Mesenchymal stem cell (in vitro differentiated cells and primary cell): ENCODE results near the gene TSPEAR.

ENCODE experiments used
- DNase-seq: peaks from one replicate; pipeline ENCODE4 v3.0.0-alpha.2; 2013
- H2AFZ ChIP-seq: one replicate; pipeline ENCODE4 v1.6.1; 2013; ENCODE audit warnings: low read depth, mild to moderate bottlenecking, control low read depth, inconsistent platforms, low read length, moderate library complexity
- H2AK5ac ChIP-seq: 2 replicates; pipeline ENCODE4 v1.6.1; 2013; ENCODE audit warnings: low read length, moderate library complexity, mild to moderate bottlenecking, inconsistent platforms; ENCODE audit not compliant: severe bottlenecking
- H2BK120ac ChIP-seq: one replicate; pipeline ENCODE4 v1.6.1; 2013; ENCODE audit warnings: low read depth, mild to moderate bottlenecking, inconsistent platforms, low read length, moderate library complexity
- H2BK12ac ChIP-seq, 2 experiments: one replicate each; pipeline ENCODE4 v1.6.1; 2013; ENCODE audit warnings: inconsistent platforms in 2 of 2, low read length in 2 of 2, mild to moderate bottlenecking in 2 of 2, moderate library complexity in 2 of 2, control low read depth in 1 of 2
- H2BK15ac ChIP-seq: one replicate; pipeline ENCODE4 v1.6.1; 2013; ENCODE audit warnings: mild to moderate bottlenecking, low read depth, inconsistent platforms; ENCODE audit not compliant: poor library complexity, severe bottlenecking
- H2BK5ac ChIP-seq: 2 replicates; pipeline ENCODE4 v1.6.1; 2013; ENCODE audit warnings: low read depth, mild to moderate bottlenecking, low read length, control low read depth, inconsistent platforms; ENCODE audit not compliant: poor library complexity, severe bottlenecking
- H3K14ac ChIP-seq, 2 experiments: one replicate each; pipeline ENCODE4 v1.6.1; 2013; ENCODE audit warnings: inconsistent platforms in 2 of 2, low read length in 2 of 2, control low read depth in 1 of 2, mild to moderate bottlenecking in 1 of 2, moderate library complexity in 1 of 2
- H3K18ac ChIP-seq, 2 experiments: one replicate each; pipeline ENCODE4 v1.6.1; 2013; ENCODE audit warnings: inconsistent platforms in 2 of 2, low read length in 2 of 2, control low read depth in 1 of 2, low read depth in 1 of 2, mild to moderate bottlenecking in 1 of 2
- H3K23ac ChIP-seq, 2 experiments: one replicate each; pipeline ENCODE4 v1.6.1; 2013; ENCODE audit warnings: inconsistent platforms in 2 of 2, low read length in 2 of 2, mild to moderate bottlenecking in 2 of 2, moderate library complexity in 2 of 2, control low read depth in 1 of 2
- H3K27ac ChIP-seq: 2 replicates; pipeline ENCODE4 v1.5.1; 2013; ENCODE audit warnings: mild to moderate bottlenecking, moderate library complexity, low read length, control low read depth, inconsistent platforms; ENCODE audit not compliant: poor library complexity, severe bottlenecking
- H3K27me3 ChIP-seq, 2 experiments: 2 replicates each; pipeline versions ENCODE4 v1.6.1 to v1.7.0; 2013; ENCODE audit warnings: low read length in 2 of 2, mild to moderate bottlenecking in 2 of 2, moderate library complexity in 2 of 2, control low read depth in 1 of 2, inconsistent platforms in 1 of 2; ENCODE audit not compliant: control insufficient read depth in 1 of 2, insufficient read depth in 1 of 2
- H3K36me3 ChIP-seq, 2 experiments: 2 replicates each; pipeline versions ENCODE4 v1.6.1 to v1.7.0; 2013; ENCODE audit warnings: low read length in 2 of 2, control low read depth in 1 of 2, inconsistent platforms in 1 of 2, low read depth in 1 of 2, mild to moderate bottlenecking in 1 of 2; ENCODE audit not compliant: insufficient read depth in 2 of 2, control insufficient read depth in 1 of 2
- H3K4ac ChIP-seq, 2 experiments: one replicate each; pipeline ENCODE4 v1.6.1; 2013; ENCODE audit warnings: inconsistent platforms in 2 of 2, low read length in 2 of 2, mild to moderate bottlenecking in 2 of 2, moderate library complexity in 2 of 2, control low read depth in 1 of 2, low read depth in 1 of 2
- H3K4me1 ChIP-seq: 2 replicates; pipeline ENCODE4 v1.6.1; 2013; ENCODE audit warnings: low read depth, low read length, control low read depth; ENCODE audit not compliant: control insufficient read depth, insufficient read depth
- H3K4me2 ChIP-seq: 2 replicates; pipeline ENCODE4 v1.6.1; 2013; ENCODE audit warnings: low read length, mild to moderate bottlenecking, inconsistent platforms; ENCODE audit not compliant: poor library complexity, severe bottlenecking
- H3K4me3 ChIP-seq, 2 experiments: 2 replicates each; pipeline versions ENCODE4 v1.5.1 to v1.7.0; 2013; ENCODE audit warnings: low read length in 2 of 2, mild to moderate bottlenecking in 2 of 2, control low read depth in 1 of 2, low read depth in 1 of 2; ENCODE audit not compliant: insufficient read depth in 1 of 2
- H3K79me1 ChIP-seq: replicated peaks from 2 replicates; pipeline ENCODE4 v1.6.1; 2013; ENCODE audit warnings: mild to moderate bottlenecking, control low read depth, low read length, inconsistent platforms; ENCODE audit not compliant: poor library complexity, severe bottlenecking
- H3K9ac ChIP-seq: 2 replicates; pipeline ENCODE4 v1.7.0; 2013; ENCODE audit warnings: mild to moderate bottlenecking, low read length, moderate library complexity
- H3K9me3 ChIP-seq: 2 replicates; pipeline ENCODE4 v1.7.0; 2013; ENCODE audit warnings: mild to moderate bottlenecking, low read length; ENCODE audit not compliant: control insufficient read depth
- H4K8ac ChIP-seq: one replicate; pipeline ENCODE4 v1.6.1; 2013; ENCODE audit warnings: inconsistent platforms, mild to moderate bottlenecking, low read length, moderate library complexity
- H4K91ac ChIP-seq: one replicate; pipeline ENCODE4 v1.6.1; 2013; ENCODE audit warnings: mild to moderate bottlenecking, low read length, inconsistent platforms
- WGBS: methylation state at CpG from one replicate; pipeline ENCODE4 v1.1.7; 2013; ENCODE audit warnings: mixed read lengths; 5-methylcytosine and 5-hydroxymethylcytosine counted together

TSPEAR gene

DNA sequence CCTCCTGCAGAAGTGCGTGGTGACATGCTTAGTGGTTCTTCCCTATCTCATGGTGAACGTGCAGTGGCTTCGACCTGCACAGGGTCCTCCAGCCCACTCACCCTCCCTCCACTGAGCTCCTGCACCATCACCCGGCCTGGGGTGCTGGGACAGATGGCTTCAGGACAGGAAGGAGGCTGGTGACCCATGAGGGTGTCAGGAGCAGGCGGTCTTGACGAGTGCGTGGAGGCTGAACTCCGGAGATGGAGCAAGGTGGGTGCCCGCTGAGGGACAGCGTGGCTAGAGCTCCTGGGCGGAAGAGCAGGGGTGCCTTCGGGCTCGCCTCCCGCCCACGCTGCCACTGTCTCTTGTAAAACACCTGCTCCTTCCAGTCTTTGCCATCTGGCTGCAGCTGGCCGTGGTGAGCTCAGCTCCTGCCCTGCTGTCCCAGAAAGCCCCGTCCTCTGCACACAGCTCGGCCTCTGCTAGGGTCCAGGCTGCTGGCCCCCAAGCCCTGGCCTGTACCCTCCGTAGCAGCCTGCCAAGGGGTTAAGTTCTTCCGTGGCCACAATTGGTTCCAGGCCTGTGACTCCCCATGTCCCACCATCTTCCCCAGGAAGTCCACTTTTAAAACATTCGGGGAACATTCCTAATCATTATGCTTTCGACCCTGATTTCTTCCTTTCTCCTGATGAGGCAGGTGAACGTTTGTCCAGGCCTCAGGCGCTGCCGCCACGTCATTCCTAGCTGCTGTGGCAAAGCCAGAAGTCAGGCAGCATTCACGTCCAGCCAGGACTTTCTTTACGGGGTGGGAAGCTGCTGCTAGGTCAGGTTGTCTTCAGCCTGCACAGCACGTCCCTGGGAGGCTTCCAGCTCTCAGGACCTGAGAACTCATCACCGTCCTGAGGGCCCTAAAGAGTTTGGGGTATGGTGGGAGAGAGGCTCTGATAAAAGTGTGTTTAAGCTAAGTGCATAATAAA lies 179.5 kb downstream of the TSPEAR start:
- H3K4me3 ChIP-seq, result no peak overlapping the region
- H4K8ac ChIP-seq, result no peak overlapping the region
- no peaks in the 10 kb centered on the region for H3K9me3 ChIP-seq
- no peak overlapping the region for H2AFZ ChIP-seq
- H3K9ac ChIP-seq, result no peak overlapping the region
- H2AK5ac ChIP-seq, result no peak overlapping the region
- no peak overlapping the region for H3K23ac ChIP-seq
- H2BK120ac ChIP-seq, result no peak overlapping the region
- H3K4ac ChIP-seq, result no peak overlapping the region
- no peak overlapping the region for H2BK15ac ChIP-seq
- H3K79me1 ChIP-seq, result no peaks in the 10 kb centered on the region
- no peak overlapping the region for H2BK12ac ChIP-seq
- DNase-seq, result no peak
- H3K4me1 ChIP-seq, result no peaks in the 10 kb centered on the region
- H3K36me3 ChIP-seq, result no peaks in the 10 kb centered on the region
- no peak overlapping the region for H3K4me2 ChIP-seq
- no peak overlapping the region for H4K91ac ChIP-seq
- H3K18ac ChIP-seq, result no peak overlapping the region
- 86% methylated on average over 29 of the region's 30 CpGs for WGBS
- H2BK5ac ChIP-seq, result no peak overlapping the region
- no peak overlapping the region for H3K27ac ChIP-seq
- H3K14ac ChIP-seq, result no peak overlapping the region
- peaks cover 0 to 8% of the 10 kb centered on the region in 2 experiments for H3K27me3 ChIP-seq

DNA sequence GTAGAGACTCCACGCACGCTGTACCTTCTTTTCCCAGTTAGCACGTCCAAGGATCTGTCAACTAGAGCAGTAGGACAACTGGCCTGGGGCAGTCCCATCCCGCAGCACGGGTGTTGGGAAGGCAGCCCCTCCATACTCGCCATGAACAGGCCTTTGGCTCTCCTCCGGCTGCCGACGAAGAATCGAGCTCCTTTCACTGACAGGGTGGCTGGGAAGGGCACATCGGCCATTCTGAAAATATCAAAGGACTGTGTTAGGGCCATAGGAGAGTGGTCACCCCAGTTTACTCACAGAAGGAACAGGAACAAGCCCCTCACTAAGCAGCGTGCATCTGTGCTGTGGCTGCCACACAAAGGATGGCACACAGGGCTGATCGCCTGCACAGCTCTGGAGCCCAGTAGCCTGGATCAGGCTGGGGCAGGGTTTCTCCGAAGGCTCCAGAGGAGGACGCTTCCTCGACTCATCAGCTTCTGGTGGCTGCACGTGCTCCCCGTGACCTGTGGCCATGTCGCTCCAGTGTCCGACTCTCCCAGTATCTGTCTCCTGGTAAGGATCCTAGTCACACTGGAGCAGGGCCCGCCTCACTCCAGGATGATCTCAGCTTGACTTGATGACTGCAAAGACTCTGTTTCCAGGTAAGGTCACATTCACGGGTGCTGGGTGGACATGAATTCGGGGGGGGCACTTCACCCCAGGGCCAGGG lies 180.3 kb downstream of the TSPEAR start:
- Histone ChIP-seq H3K4me3 (no peak overlapping the region), H3K36me3 (no peaks in the 10 kb centered on the region), H3K23ac (no peak overlapping the region), H2AFZ (no peak overlapping the region), H3K4me2 (no peak overlapping the region), H3K79me1 (no peaks in the 10 kb centered on the region), H3K14ac (no peak overlapping the region), H4K91ac (no peak overlapping the region), H4K8ac (no peak overlapping the region), H3K4ac (no peak overlapping the region), H3K18ac (no peak overlapping the region), H2BK120ac (no peak overlapping the region), H3K4me1 (no peaks in the 10 kb centered on the region), H3K27me3 (peaks cover 0 to 8% of the 10 kb centered on the region in 2 experiments), H2BK5ac (no peak overlapping the region), H2AK5ac (no peak overlapping the region), H3K9ac (no peak overlapping the region), H3K9me3 (no peaks in the 10 kb centered on the region), H3K27ac (no peak overlapping the region), H2BK12ac (no peak overlapping the region), H2BK15ac (no peak overlapping the region)
- no peak for DNase-seq
- 85% methylated on average over 23 of the region's 23 CpGs for WGBS

DNA sequence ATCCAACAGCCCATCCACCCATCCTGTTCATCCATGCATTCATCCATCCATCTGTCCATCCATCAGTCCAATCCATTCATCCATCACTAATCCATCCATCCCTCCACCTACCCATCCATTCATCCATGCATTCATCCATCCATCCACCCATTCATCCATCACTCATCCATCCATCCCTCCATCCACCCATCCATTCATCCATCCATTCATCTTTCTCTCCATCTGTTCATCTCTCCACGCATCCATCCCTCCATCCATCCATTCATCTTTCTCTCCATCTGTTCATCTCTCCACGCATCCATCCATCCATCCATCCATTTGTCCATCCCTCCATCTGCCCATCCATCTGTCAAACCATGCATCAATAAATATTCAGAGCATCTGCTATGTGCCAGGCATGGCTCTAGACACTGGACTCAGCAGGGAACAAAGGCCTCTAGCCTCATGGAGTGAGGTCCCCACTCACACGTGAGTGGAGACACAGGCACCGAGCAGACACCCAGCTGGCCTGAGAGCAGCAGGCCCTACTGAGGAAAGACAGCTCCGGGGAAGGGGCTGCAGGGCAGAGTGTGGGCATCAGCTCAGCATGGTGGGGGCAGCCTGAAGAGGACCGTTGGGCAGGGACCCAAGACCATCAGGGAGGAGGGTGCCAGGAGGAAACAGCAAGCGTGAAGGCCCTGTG lies 181.0 kb downstream of the TSPEAR start:
- H3K18ac ChIP-seq, result no peak overlapping the region
- no peak overlapping the region for H2BK15ac ChIP-seq
- H3K4me1 ChIP-seq, result no peaks in the 10 kb centered on the region
- no peak overlapping the region for H4K8ac ChIP-seq
- H2BK5ac ChIP-seq, result no peak overlapping the region
- no peak overlapping the region for H3K4me2 ChIP-seq
- H3K4me3 ChIP-seq, result no peak overlapping the region
- no peaks in the 10 kb centered on the region for H3K9me3 ChIP-seq
- H3K27me3 ChIP-seq, result peaks cover 0 to 8% of the 10 kb centered on the region in 2 experiments
- no peak overlapping the region for H3K4ac ChIP-seq
- no peak overlapping the region for H2AK5ac ChIP-seq
- H3K36me3 ChIP-seq, result no peaks in the 10 kb centered on the region
- DNase-seq, result no peak
- H4K91ac ChIP-seq, result no peak overlapping the region
- H2BK12ac ChIP-seq, result no peak overlapping the region
- H3K9ac ChIP-seq, result no peak overlapping the region
- H3K27ac ChIP-seq, result no peak overlapping the region
- WGBS, result 79% methylated on average over 7 of the region's 7 CpGs
- H2BK120ac ChIP-seq, result no peak overlapping the region
- no peak overlapping the region for H3K23ac ChIP-seq
- H3K14ac ChIP-seq, result no peak overlapping the region
- H2AFZ ChIP-seq, result no peak overlapping the region
- H3K79me1 ChIP-seq, result no peaks in the 10 kb centered on the region
